Mesothelial cell of epicardium (in vitro differentiated cells): ENCODE data around the gene PTGER2. TPM values are rescaled to one million over a fixed set of nuclear protein-coding genes. Genes with fewer than 3 reads are reported as not detected.

ENCODE experiments used
- DNase-seq, 2 experiments: peaks; one replicate each; pipeline ENCODE4 v3.0.0; 2021; ENCODE audit warnings: low spot score in 2 of 2; ENCODE audit not compliant: unreplicated experiment in 2 of 2
- H3K27ac Mint-ChIP-seq: 2 replicates; pipeline ENCODE4 v1.8.0; 2021; ENCODE audit warnings: mixed read lengths
- H3K27me3 Mint-ChIP-seq: 2 replicates; pipeline ENCODE4 v1.8.0; 2021; ENCODE audit warnings: low read depth, mixed read lengths
- H3K36me3 Mint-ChIP-seq: 2 replicates; pipeline ENCODE4 v1.8.0; 2021; ENCODE audit warnings: mixed read lengths
- H3K4me1 Mint-ChIP-seq: 2 replicates; pipeline ENCODE4 v1.8.0; 2021; ENCODE audit warnings: mixed read lengths
- H3K4me3 Mint-ChIP-seq: 2 replicates; pipeline ENCODE4 v1.8.0; 2021; ENCODE audit warnings: mild to moderate bottlenecking, moderate library complexity, mixed read lengths
- H3K9me3 Mint-ChIP-seq: 2 replicates; pipeline ENCODE4 v1.8.0; 2021; ENCODE audit warnings: mixed read lengths
- total RNA-seq: library from RNA; stranded (reverse); gene quantifications from 3 replicates; pipeline ENCODE4 v1.2.1, GENCODE V29; 2021
- TF ChIP-seq, protein P1 (sequence below): fragments of 200-600 bp; sonication (generic); IDR thresholded peaks from one replicate; pipeline ENCODE4 v1.5.0; 2021; ENCODE audit warnings: antibody characterized with exemption; ENCODE audit not compliant: unreplicated experiment

The PTGER2 gene, protein sequence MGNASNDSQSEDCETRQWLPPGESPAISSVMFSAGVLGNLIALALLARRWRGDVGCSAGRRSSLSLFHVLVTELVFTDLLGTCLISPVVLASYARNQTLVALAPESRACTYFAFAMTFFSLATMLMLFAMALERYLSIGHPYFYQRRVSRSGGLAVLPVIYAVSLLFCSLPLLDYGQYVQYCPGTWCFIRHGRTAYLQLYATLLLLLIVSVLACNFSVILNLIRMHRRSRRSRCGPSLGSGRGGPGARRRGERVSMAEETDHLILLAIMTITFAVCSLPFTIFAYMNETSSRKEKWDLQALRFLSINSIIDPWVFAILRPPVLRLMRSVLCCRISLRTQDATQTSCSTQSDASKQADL
- 6.6 to 7.2 TPM (median 7.1 TPM) in 3 replicates for total RNA-seq

DNA sequence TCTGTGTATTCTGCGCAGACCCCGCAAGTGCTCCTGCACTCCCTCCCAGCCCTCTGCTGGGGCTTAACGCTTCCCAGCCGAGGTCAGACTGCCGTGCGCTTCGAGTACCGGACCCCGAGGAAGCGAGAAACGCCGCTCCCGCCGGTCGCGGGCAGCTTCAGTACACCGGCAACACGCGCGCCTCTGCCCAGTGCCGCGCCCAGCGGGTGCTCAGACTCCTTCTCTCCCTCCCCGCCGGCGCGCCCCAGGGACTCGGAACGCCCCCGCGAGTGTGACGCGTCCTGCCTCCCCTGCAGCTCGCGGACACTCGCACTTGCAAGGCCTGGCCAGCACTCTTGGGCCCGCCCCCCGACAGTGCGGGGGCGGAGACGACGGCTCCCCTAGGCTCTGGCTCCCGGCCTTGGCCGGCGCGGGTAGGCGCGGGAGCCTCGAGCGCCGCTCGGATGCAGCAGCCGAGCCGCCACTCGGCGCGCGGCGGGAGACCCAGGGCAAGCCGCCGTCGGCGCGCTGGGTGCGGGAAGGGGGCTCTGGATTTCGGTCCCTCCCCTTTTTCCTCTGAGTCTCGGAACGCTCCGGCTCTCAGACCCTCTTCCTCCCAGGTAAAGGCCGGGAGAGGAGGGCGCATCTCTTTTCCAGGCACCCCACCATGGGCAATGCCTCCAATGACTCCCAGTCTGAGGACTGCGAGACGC lies at the start of gene PTGER2:
Gene PTGER2, plus strand, starts transcription at position 410 of the 692 bp plus-strand sequence. Its CDS starts 237 bp downstream, at position 647.
- Mint-ChIP-seq H3K9me3 (no peaks in the 10 kb centered on the region), H3K4me1 (peaks cover 57% of the 10 kb centered on the region), H3K27ac (peak within 1 kb of the TSS; percentile 78)

DNA sequence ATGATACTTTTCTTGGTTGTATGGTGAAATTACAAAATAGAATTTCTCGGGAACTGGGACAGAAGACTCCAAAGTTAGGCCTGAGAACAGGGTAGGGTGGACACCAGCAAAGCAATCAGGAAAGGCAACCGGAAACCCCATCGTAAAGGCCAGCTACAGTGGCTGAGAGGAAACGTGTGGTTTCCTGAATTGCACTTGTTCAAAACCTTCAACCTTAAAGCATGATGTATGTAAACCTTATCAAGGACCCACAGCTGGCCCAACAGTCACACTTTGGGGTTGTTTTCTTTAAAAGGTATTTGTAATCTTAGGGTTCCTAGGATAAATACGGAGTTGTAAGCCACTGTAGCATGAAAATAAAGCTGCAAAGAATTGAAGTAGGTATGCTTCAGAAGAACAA lies 48.9 kb upstream of the PTGER2 start:
- TF ChIP-seq, protein P1, sequence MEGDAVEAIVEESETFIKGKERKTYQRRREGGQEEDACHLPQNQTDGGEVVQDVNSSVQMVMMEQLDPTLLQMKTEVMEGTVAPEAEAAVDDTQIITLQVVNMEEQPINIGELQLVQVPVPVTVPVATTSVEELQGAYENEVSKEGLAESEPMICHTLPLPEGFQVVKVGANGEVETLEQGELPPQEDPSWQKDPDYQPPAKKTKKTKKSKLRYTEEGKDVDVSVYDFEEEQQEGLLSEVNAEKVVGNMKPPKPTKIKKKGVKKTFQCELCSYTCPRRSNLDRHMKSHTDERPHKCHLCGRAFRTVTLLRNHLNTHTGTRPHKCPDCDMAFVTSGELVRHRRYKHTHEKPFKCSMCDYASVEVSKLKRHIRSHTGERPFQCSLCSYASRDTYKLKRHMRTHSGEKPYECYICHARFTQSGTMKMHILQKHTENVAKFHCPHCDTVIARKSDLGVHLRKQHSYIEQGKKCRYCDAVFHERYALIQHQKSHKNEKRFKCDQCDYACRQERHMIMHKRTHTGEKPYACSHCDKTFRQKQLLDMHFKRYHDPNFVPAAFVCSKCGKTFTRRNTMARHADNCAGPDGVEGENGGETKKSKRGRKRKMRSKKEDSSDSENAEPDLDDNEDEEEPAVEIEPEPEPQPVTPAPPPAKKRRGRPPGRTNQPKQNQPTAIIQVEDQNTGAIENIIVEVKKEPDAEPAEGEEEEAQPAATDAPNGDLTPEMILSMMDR: no peak
- H3K4me3 Mint-ChIP-seq: no peak overlapping the region
- no peak for DNase-seq
- no peaks in the 10 kb centered on the region for H3K9me3 Mint-ChIP-seq
- peaks cover 12% of the 10 kb centered on the region for H3K4me1 Mint-ChIP-seq
- H3K27me3 Mint-ChIP-seq: peaks cover 77% of the 10 kb centered on the region
- no peak overlapping the region for H3K27ac Mint-ChIP-seq
- no peaks in the 10 kb centered on the region for H3K36me3 Mint-ChIP-seq

More for the DNA sequence above, at the start of gene PTGER2:
- Mint-ChIP-seq H3K4me3 (peak within 1 kb of the TSS; percentile 91), H3K36me3 (no peaks in the 10 kb centered on the region), H3K27me3 (peaks cover 86% of the 10 kb centered on the region)
- DNase-seq: peak; percentile 64 to 74
- TF ChIP-seq, protein P1: no peak

DNA sequence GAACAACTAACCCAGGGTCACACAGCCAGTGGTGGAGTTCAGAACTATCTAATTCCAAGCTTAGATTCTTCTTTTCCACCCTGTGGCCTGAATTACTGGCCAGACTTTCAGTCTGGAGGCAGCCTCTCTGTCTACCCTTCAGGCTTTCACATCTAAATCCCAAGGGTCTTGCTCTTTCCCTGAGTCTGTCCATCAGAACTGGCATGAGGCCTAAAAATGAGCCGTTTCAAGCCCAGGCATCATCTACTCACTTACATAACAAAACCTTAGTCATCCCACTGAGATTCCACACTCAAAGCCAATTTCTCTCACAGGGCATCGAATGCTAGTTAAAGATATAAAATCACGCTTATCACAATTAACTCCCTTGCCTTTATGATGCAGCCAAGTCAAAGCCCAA lies 47.9 kb upstream of the PTGER2 start:
- Mint-ChIP-seq H3K27me3 (peaks cover 81% of the 10 kb centered on the region), H3K9me3 (no peaks in the 10 kb centered on the region), H3K27ac (no peak overlapping the region), H3K4me3 (no peak overlapping the region), H3K36me3 (no peaks in the 10 kb centered on the region), H3K4me1 (peaks cover 12% of the 10 kb centered on the region)
- DNase-seq: no peak
- TF ChIP-seq, protein P1: no peak

DNA sequence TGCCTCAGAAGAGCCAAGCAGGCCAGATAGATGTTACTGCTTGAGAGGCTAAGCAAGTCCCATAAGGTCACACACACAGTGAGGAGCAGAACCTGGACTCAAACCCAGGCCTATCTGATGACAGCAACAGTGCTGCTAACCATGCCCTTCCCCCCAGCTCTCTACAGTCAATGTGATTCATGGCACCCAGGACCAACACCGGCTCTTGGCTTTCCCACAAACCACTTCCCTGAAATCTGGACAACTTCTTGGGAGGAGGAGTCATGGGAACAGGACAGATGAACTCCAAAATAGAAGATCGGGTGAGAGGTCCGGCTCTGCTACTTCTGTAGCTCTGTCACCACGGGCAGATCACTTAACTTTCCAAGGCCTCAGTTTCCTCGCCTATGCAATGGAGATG lies 47.3 kb upstream of the PTGER2 start:
- H3K27ac Mint-ChIP-seq: no peak overlapping the region

DNA sequence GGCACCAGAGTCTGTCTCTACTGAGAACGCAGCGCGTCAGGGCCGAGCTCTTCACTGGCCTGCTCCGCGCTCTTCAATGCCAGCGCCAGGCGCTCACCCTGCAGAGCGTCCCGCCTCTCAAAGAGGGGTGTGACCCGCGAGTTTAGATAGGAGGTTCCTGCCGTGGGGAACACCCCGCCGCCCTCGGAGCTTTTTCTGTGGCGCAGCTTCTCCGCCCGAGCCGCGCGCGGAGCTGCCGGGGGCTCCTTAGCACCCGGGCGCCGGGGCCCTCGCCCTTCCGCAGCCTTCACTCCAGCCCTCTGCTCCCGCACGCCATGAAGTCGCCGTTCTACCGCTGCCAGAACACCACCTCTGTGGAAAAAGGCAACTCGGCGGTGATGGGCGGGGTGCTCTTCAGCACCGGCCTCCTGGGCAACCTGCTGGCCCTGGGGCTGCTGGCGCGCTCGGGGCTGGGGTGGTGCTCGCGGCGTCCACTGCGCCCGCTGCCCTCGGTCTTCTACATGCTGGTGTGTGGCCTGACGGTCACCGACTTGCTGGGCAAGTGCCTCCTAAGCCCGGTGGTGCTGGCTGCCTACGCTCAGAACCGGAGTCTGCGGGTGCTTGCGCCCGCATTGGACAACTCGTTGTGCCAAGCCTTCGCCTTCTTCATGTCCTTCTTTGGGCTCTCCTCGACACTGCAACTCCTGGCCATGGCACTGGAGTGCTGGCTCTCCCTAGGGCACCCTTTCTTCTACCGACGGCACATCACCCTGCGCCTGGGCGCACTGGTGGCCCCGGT lies 46.4 kb upstream of the PTGER2 start, which contains the start of gene PTGDR:
Gene PTGDR, plus strand, starts transcription at position 198 of the 778 bp plus-strand sequence. Its CDS starts 117 bp downstream, at position 315.
- H3K4me3 Mint-ChIP-seq: peak within 1 kb of the TSS; percentile 71
- TF ChIP-seq, protein P1: no peak
- H3K27ac Mint-ChIP-seq: no peak within 1 kb of the TSS
- H3K36me3 Mint-ChIP-seq: no peaks in the 10 kb centered on the region
- DNase-seq: no peak
- H3K27me3 Mint-ChIP-seq: peaks cover 94% of the 10 kb centered on the region
- H3K4me1 Mint-ChIP-seq: peaks cover 12% of the 10 kb centered on the region
- no peaks in the 10 kb centered on the region for H3K9me3 Mint-ChIP-seq

More for the DNA sequence above, 47.3 kb upstream of the PTGER2 start:
- TF ChIP-seq, protein P1: no peak
- H3K27me3 Mint-ChIP-seq: peaks cover 87% of the 10 kb centered on the region
- H3K36me3 Mint-ChIP-seq: no peaks in the 10 kb centered on the region
- no peak for DNase-seq
- peaks cover 12% of the 10 kb centered on the region for H3K4me1 Mint-ChIP-seq
- H3K9me3 Mint-ChIP-seq: no peaks in the 10 kb centered on the region
- peak overlapping the region; percentile 71 for H3K4me3 Mint-ChIP-seq
